Eye (tissue), 1 donor: ENCODE data around the gene NEK11.
A peak's percentile ranks its signal among the peaks of the same experiment; 100 is the strongest.
"Not testable (repeated sequence)": the region's sequence is repeated elsewhere in the genome, so short reads cannot be mapped to it uniquely, and the experiment has no call there.

Source experiments
- DNase-seq: peaks from one replicate; pipeline ENCODE4 v3.0.0-alpha.2; 2015

Gene NEK11

DNA sequence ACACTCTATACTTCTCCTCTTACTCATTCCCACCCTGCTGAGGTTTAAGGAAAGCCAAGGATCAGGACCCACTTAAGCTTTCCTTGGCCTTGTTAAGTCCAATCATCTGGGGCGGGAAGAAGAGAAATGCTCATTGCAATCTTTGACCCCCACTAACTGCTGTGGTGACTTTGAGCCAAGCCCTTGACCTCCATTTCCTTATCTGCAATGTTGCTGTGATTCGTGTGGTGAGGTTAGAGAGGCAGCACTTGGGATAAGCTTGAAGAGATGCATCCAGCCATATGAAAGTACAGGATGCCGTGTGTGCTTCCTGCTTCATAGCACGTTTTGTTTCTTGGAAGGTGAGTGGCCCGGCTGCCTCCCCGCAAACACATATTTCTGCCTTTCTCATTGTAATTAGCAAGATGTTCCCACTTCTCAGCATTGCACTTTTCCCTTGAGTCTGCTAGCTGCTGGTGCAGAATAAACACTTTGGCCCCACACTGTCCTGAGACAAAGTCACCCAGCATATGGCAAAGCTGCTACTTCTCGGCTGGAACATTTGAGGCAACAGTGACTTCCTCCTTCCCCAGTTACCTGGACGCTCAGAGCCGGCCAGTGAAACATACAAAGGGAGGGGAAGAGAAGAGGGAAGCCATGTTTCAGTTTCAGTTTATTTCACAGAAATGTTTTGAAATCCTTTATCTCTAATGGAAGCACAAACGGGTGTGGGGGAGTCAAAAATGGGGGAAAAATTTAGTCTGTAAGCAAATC lies 344.4 kb downstream of the NEK11 start:
- no peak for DNase-seq

DNA sequence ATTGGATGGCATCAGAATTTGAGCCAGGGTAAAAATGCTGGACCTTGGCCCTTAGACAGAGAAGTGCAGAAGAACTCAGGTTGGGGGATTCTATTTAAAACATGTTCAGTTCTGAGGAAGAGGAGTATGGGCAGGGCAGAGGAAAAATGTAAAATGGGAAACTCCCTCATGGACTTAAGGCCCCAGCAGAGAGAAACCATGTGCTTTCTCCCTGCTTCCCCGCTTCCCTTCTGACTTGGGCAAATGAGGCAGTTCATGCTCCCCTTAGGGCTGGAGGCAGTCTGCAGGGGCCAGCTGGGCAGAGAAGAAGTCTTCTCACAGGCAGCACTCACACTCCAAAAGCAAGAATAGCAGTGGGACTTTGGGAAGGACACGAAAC lies 345.0 kb downstream of the NEK11 start:
- no peak for DNase-seq

DNA sequence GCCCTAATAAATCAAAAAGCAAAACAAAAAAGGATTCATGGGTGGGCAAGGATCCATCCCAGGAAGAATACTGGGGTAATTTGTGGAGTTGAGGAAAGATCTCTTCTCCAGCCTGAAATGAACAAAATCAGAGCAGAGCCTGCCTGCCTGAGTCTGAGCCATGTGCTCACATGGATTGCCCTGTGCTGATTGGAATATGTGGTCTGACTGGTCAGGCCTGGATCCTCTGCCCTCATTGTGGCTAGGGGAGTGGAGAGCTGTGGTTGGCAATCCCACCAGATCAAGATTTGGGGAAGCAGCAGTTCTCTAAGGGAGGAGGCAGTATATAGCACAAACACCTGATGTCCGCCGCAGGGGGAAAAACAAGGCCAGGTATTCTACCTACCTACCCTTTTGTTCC lies 348.1 kb downstream of the NEK11 start:
- no peak for DNase-seq

DNA sequence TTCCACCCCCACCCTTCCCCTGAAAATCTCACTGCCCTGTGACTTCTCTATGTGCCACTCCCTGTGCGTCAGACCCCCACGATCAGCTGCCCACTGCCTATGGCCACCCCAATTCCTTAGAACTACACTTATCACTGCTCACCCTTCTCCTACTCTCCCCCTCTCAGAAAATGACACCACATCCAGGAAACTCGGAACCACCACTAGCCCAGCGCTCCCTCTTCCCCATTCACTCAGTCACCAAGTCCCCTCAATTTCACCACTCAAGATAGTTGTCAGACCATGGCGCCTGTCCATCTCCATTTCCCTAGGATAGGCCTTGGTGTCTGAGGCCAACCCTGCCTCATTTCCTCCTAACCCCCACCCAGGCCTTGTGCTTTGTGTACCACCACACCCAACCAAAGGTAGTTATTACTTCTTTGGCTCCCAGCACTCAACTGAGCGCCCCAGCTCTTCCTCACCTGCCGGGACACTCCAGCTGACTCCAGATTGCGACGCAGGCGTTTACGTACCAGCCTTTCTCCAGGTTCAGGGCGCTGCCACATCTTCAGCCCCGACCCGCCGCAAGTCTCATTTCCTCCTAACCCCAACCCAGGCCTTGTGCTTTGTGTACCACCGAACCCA lies 354.3 kb downstream of the NEK11 start:
- not testable (repeated sequence) for DNase-seq

DNA sequence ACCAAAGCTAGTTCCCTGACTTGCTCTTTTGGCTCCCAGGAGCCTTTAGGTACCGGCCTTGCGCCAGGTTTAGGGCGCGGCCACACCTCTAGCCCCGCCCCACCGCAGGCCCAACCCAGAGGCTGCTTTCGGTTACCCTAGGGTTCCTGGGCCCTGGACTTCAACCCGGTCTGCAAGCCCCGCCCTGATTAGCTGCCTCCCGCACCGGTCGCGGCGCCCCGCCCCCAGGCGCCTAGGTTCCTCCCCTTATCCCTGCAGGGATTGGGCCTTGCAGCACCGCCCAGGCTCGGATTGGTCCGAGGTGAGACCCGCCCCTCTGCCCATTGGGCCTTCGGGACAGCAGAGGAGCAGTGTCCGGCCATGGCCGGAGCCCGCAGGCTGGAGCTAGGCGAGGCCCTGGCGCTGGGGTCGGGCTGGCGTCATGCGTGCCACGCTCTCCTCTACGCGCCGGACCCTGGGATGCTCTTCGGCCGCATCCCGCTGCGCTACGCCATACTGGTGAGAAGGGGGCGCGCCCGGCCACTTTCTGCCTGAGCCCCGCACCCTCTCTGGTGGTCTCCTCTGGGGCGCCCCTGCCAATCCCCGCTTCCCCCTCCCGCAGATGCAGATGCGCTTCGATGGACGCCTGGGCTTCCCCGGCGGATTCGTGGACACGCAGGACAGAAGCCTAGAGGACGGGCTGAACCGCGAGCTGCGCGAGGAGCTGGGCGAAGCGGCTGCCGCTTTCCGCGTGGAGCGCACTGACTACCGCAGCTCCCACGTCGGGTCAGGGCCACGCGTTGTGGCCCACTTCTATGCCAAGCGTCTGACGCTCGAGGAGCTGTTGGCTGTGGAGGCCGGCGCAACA lies 355.0 kb downstream of the NEK11 start, which contains the start of gene NUDT16:
NUDT16 (plus strand) TSS at position 330 of the 847 bp plus-strand sequence; CDS start at position 361, 31 bp downstream.
- DNase-seq, result peak; percentile 98

DNA sequence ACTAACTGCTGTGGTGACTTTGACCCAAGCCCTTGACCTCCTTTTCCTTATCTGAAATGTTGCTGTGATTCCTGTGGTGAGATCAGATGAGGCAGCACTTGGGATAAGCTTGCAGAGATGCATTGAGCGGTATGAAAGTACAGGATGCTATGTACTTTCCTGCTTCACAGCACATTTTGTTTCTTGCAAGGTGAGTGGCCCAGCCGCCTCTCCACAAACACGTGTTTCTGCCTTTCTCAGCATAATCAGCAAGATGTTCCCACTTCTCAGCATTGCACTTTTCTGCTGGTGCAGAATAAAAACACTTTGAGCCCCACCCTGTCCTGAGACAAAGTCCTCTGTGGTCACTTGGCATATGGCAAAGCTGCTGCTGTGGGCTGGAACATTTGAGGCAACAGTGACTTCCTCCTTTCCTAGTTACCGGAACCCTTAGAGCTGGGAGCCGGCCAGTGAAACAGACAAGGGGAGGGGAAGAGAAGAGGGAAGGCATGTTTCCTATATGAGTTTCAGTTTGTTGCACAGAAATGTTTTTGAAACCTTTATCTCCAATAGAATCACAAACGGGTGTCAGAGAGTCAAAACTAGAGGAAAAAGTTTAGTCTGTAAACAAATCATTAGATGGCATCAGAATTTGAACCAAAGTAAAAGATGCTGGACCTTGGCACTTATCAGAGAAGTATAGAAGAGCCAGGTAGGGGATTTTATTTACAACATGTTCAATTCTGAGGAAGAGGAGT lies 359.9 kb downstream of the NEK11 start:
- DNase-seq, result no peak

DNA sequence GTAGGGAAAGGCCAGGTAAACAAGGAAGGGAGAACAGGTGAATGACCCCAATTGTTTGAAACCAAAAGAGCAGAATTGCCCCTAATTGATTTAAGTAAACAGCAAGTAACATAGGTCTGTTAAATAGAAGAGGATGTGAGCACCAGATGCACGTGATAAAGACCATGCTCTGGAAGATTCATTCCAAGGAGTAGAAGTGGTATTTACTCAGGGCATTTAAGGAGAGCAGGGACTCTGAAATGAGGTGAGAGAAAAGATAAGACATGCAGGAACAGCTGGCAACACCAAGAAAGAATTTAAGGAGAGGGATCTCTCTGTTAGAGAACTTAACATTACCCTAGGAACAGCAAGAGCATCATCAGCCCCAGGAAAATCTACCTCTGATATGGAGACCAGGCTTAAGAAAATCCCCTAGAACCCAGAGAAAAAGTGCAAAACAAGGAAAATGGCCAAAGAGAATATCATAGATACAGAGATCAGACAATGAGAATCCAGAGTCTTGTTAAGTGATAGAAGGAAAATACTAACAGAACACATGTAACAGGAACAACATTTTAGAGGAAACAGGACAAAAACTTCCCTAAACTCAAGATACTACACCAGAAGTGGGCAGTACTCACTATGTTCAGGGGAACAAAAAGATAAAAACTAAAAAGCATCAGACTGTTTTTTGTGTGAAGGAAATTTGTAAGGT lies 361.3 kb downstream of the NEK11 start:
- no peak for DNase-seq

DNA sequence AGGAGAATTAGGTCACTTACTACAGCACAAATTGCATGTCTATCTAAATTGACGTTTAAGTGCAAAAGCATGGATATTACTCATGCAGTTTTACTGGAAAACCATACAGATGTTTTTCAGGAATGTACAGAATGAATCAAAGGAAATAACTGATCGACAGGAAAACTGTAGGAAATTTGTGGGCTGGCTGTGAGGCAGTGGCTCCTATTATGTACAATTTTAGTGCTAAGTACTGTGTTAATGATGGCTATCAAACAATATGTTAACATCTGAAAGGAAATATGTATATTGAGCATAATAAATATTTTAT lies 361.8 kb downstream of the NEK11 start:
- DNase-seq, result no peak

DNA sequence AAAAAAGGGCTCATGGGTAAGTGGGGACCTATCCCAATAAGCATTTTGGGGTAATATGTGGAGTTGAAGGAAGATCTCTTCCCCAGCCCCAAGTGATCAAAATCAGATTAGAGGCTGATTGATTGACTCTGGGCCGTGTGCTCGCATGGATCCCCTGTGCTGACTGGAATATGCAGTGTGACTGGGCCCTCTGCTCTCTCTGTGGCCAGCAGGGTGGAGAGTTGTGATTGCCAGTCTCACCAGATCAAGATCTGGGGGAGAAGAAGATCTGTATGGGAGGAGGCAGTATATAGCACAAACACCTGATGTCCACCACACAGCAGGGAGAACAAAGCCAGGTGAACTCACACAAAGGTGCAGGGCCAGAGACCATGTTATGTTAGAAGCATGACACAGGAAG lies 363.7 kb downstream of the NEK11 start:
- DNase-seq, result no peak

DNA sequence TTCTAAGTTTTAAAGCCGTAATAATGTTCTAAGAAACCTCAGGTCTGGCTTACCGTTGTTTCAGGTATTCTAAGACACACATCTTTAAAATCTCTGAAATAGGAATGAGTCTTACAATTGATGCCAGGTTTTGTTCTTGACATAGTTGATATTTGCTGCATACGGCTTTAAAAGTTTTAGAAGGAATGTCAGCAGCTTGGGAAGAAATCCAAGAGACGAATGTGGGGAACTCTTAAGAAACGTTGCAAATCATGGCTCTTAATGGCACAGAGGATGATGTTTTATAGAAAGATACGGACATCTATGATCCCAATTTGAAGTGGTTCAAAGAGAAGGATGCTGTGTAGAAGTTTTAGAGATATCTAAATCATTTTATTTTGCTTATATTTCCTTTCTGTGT lies 366.4 kb downstream of the NEK11 start:
- no peak for DNase-seq

DNA sequence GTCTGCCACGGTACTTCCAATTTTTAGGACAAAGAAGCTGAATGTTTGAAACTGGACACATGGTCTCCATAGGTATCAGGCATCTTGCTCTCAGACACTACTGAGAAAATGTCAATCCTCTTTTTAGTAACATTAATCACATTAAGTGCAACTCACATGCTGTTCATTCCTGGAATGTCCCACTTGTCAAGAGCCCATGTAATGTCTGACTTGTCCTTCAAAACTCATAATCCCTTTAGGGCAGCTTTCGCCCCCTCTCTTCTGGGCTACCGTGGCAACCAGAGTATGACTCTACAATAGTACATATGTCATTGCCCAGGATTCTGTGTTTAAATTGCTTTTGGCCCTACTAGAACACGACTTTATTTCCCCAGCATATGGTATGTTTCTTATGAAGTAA lies 367.2 kb downstream of the NEK11 start:
- no peak for DNase-seq

DNA sequence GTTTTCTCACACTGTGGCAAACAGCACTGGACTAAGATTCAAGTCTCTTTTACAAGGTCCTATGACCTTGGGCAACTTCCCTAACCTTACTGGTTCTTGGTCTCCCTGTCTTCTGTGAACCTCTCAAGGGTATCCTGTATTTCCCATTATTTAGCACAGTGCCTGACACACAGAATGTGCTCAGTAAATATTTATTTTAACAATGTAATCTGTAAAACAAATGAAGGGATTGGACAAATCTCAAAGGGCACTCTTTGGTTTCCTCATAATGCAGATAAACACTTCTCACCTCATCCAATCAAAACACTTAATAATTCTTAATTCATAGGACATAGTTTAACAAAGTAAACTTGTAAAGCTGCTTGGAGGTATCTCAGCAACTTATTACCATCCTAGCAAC lies 367.7 kb downstream of the NEK11 start:
- no peak for DNase-seq

DNA sequence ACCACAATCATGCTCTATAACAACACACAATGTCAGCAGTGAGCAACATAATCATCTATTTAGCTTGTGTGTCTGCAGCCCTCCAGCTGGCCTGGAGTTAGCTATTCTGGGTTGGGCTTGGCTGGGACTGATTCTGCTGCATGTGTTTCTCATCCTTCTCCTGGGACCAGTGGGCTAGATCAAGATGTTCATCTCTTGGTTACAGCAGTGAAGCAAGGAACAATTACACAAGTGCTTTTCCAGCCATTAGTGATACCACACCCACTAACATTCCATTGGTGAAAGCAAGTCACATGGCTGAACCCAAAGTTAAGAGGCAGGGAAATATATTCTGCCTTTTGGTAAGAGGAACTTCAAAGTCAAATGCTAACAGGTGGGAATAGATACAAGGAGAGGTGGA lies 369.5 kb downstream of the NEK11 start:
- peak; percentile 21 for DNase-seq

DNA sequence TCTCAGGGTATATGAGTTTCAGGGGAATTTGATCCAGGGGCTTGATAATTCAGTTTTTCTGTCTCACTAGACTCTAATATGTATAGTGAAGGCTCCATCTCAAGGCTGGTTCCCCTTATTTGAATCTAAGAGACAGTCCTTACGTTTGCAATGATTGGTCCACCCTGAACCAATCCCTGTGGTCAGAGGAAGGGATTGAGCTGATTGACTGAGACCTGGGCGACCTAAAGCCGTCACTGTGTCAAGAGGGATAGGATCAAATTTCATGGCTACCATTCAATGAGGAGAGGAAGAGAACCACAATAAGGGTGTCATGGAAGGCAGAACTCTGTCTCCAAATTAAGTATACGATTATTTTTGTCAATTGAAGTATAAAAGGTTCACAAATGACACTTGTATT lies 371.2 kb downstream of the NEK11 start:
- DNase-seq, result no peak
